Activated CD8-positive, alpha-beta memory T cell treated with anti-CD3 and anti-CD28 coated beads, Interleukin-2, amount 10 ng/mL, durations not matched to agents 7 days and 5 days (primary cell): Measurements from ENCODE around the gene SLC17A2. TPM values are rescaled to one million over a fixed set of nuclear protein-coding genes. Genes with fewer than 3 reads are reported as not detected.
A peak's percentile ranks its signal among the peaks of the same experiment; 100 is the strongest.

Experiments used
- ATAC-seq: fragments of 150-1000 bp; cut with Tn5 transposase; one replicate; pipeline ENCODE4 v1.10.0; 2021; ENCODE audit warnings: moderate library complexity
- CTCF ChIA-PET: fragments of 350-600 bp; sonication (Branson Sonifier 250); formaldehyde crosslinking; loops from one replicate; lab custom pipeline; 2021; ENCODE audit warnings: antibody characterized with exemption; lab: Charles Lee
- DNase-seq: peaks from one replicate; pipeline ENCODE4 v3.0.0-alpha.2; 2020
- H3K27ac Mint-ChIP-seq: one replicate; pipeline ENCODE4 v1.8.0; 2021; ENCODE audit warnings: mild to moderate bottlenecking, mixed read lengths
- H3K27me3 Mint-ChIP-seq: one replicate; pipeline ENCODE4 v1.8.0; 2021; ENCODE audit warnings: mixed read lengths
- H3K36me3 Mint-ChIP-seq: one replicate; pipeline ENCODE4 v1.8.0; 2021; ENCODE audit warnings: mild to moderate bottlenecking, mixed read lengths
- H3K4me1 Mint-ChIP-seq: one replicate; pipeline ENCODE4 v1.8.0; 2021; ENCODE audit warnings: mixed read lengths
- H3K4me3 Mint-ChIP-seq: one replicate; pipeline ENCODE4 v1.8.0; 2021; ENCODE audit warnings: mild to moderate bottlenecking, moderate library complexity, mixed read lengths
- H3K9me3 Mint-ChIP-seq: one replicate; pipeline ENCODE4 v1.8.0; 2022; ENCODE audit warnings: low read depth, mixed read lengths
- total RNA-seq, 2 experiments: library from RNA; stranded (reverse); gene quantifications; one replicate each; pipeline ENCODE4 v1.2.3, GENCODE V29; 2021

The SLC17A2 gene
- total RNA-seq, result not detected

DNA sequence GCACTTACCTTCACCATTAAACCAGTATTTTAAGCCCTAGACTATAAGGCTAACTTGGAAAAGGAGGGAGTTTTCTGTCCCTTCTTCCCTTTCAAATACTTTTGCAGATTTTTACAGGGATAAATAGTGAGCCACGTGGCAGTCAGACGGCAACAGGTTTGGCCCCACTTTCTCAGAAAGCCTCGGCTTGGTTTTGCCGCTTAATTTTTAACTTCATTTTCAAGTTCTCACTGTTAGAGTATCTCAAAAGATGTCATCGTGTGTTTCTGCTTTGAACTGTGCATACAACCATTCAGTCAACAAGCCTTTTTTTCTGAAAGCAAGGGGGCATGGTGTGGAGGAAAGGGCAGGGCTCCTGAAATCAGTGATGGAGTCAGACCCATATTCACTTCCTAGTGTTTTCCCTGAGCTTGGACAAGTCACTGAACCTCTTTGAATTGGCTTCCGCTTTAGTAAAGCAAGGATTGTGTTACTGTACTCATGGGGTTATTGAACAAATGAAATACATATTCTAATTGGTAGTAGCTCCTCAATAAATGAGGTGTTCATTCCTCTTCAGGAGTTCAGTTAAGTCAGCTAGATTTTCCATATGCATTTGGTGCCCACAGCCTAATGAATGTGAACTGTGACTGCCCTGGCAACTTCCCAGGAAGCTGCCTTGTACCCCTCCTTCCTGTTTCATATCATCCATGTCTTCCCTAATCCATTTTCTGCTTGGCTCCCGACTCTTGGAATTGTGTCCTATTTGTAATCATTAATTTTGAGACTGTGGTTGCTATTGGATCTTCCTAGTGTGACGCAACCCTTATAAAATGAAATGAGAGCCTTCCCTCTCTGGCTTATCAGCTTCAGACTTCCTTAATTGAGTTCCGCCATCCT is at the start of gene SLC17A2:
TSS of gene SLC17A2 (minus strand) at position 160 of the 879 bp plus-strand sequence. CDS start 4,895 bp downstream, outside the sequence.
- H3K36me3 Mint-ChIP-seq, result no peaks in the 10 kb centered on the region
- H3K4me3 Mint-ChIP-seq, result no peak within 1 kb of the TSS
- DNase-seq (no peak), ATAC-seq (no peak)
- CTCF ChIA-PET, result no interaction called here
- H3K27ac Mint-ChIP-seq, result no peak within 1 kb of the TSS
- H3K4me1 Mint-ChIP-seq, result peaks cover 2% of the 10 kb centered on the region
- peaks cover 4% of the 10 kb centered on the region for H3K27me3 Mint-ChIP-seq
- H3K9me3 Mint-ChIP-seq, result no peaks in the 10 kb centered on the region

DNA sequence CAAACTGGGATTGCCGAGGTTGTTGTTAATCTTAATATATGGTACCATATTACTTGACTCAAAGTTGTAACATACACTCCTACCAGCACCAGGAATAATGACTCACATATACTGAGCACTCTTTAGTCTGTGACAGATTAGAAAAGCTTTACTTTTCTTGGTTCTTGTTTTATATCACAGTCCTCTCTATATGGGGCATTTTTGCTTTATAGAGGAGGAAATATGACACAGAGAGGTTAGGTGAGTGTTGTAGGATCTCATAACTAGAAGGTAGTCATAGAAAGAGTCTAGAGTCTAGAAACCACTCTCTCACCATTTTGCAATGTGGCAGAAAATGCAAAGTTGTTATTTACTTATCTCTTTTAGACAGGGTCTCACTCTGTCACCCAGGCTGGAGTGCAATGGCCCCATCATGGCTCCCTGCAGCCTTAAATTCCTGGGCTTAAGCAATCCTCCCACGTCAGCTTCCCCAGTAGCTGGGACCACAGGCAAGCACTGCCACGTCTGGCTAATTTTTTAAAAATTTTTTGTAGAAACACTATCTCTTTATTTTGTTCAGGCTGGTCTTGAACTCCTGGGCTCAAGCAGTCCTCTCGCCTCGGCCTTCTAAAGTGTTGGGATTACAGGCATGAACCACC is 45.6 kb upstream of the SLC17A2 start:
- no peaks in the 10 kb centered on the region for H3K9me3 Mint-ChIP-seq
- CTCF ChIA-PET, result interaction anchor here (2.4 kb wide), 1 partner anchor 16 kb away, joined by 10 read pairs; no protein-coding TSS in a partner anchor
- no peak for DNase-seq
- no peaks in the 10 kb centered on the region for H3K27me3 Mint-ChIP-seq
- peak; percentile 42 for ATAC-seq
- H3K36me3 Mint-ChIP-seq, result peaks cover 76% of the 10 kb centered on the region
- no peak overlapping the region for H3K27ac Mint-ChIP-seq
- peaks cover 32% of the 10 kb centered on the region for H3K4me1 Mint-ChIP-seq
- H3K4me3 Mint-ChIP-seq, result no peak overlapping the region

- CTCF ChIA-PET, result interaction anchor here (1.0 to 10.6 kb wide), 2 partner anchors 18 to 29 kb away, joined by 3 to 62 read pairs; no protein-coding TSS in a partner anchor
- H3K9me3 Mint-ChIP-seq, result no peaks in the 10 kb centered on the region
- H3K27ac Mint-ChIP-seq, result no peak overlapping the region
- ATAC-seq (no peak), DNase-seq (no peak)
- peaks cover 82% of the 10 kb centered on the region for H3K36me3 Mint-ChIP-seq
- no peaks in the 10 kb centered on the region for H3K27me3 Mint-ChIP-seq
- no peak overlapping the region for H3K4me3 Mint-ChIP-seq
- H3K4me1 Mint-ChIP-seq, result peaks cover 38% of the 10 kb centered on the region
Measured at GRCh38 chr6:25973923-25974555, 43.5 kb upstream of the SLC17A2 start.

- CTCF ChIA-PET, result interaction anchor here (10.6 kb wide), 1 partner anchor 19 kb away, joined by 62 read pairs; no protein-coding TSS in a partner anchor
- no peak for ATAC-seq
- H3K4me1 Mint-ChIP-seq, result peaks cover 48% of the 10 kb centered on the region
Measured at GRCh38 chr6:25972902-25973301, 42.4 kb upstream of the SLC17A2 start.

DNA sequence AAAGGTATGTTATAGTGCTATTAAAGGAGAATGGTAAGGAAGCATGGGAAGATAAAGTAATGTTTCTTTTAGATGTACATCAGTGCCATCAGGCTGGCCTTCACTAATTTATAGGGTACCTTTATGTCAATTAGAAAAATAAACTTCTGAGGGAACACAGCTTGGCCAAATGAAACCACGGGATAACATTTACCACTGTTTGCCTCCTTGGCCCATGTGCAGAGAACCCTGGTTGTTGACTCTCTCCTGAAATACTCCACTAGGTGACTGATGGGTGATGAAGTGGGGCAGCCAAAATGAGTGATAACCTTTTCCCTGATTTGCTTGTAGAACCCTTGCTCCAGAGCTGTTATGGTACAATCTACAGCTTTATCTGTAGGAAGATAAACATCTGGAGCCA is 41.6 kb upstream of the SLC17A2 start:
- no peak overlapping the region for H3K4me3 Mint-ChIP-seq
- no peaks in the 10 kb centered on the region for H3K9me3 Mint-ChIP-seq
- ATAC-seq (no peak), DNase-seq (no peak)
- H3K36me3 Mint-ChIP-seq, result peaks cover 89% of the 10 kb centered on the region
- H3K27me3 Mint-ChIP-seq, result no peaks in the 10 kb centered on the region
- H3K27ac Mint-ChIP-seq, result peak overlapping the region; percentile 25
- CTCF ChIA-PET, result interaction anchor here (10.6 kb wide), 1 partner anchor 20 kb away, joined by 62 read pairs; no protein-coding TSS in a partner anchor
- H3K4me1 Mint-ChIP-seq, result peaks cover 54% of the 10 kb centered on the region

More at GRCh38 chr6:25972902-25973301, 42.4 kb upstream of the SLC17A2 start:
- no peak overlapping the region for H3K4me3 Mint-ChIP-seq
- no peak for DNase-seq
- no peaks in the 10 kb centered on the region for H3K9me3 Mint-ChIP-seq
- H3K27ac Mint-ChIP-seq, result no peak overlapping the region
- no peaks in the 10 kb centered on the region for H3K27me3 Mint-ChIP-seq
- H3K36me3 Mint-ChIP-seq, result peaks cover 89% of the 10 kb centered on the region

GRCh38 chr6:25971187-25971821 is 40.8 kb upstream of the SLC17A2 start:
- no peak overlapping the region for H3K4me3 Mint-ChIP-seq
- CTCF ChIA-PET, result interaction anchor here (10.6 kb wide), 1 partner anchor 21 kb away, joined by 62 read pairs; no protein-coding TSS in a partner anchor
- H3K27me3 Mint-ChIP-seq, result no peaks in the 10 kb centered on the region
- H3K4me1 Mint-ChIP-seq, result peaks cover 56% of the 10 kb centered on the region
- no peak for DNase-seq
- peak overlapping the region; percentile 25 for H3K27ac Mint-ChIP-seq
- H3K36me3 Mint-ChIP-seq, result peaks cover 89% of the 10 kb centered on the region
- ATAC-seq, result no peak
- no peaks in the 10 kb centered on the region for H3K9me3 Mint-ChIP-seq

DNA sequence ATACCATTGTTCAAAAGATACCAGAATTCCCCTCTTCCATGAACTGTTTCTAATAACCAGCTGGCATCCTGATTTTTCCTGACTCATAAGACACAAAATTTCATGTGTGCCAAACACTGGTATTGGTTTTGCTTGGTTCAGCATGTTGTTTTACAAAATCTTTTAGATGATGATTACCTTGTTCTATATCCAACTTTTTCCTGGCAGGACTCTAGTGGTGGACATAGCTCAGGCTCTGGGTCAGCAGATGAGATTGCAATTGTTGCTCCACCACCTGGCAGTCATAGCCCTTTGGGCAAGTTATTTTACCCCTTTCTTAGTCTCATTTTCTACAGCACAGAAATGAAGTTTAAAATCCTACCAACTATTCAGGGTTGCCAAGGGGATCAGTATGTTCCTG is 38.3 kb upstream of the SLC17A2 start:
- CTCF ChIA-PET, result interaction anchor here (1.1 to 10.6 kb wide), 2 partner anchors 8 to 24 kb away, joined by 4 to 62 read pairs; no protein-coding TSS in a partner anchor
- Mint-ChIP-seq H3K27me3 (no peaks in the 10 kb centered on the region), H3K9me3 (no peaks in the 10 kb centered on the region), H3K27ac (peak overlapping the region; percentile 8), H3K4me1 (peaks cover 68% of the 10 kb centered on the region), H3K36me3 (peaks cover 86% of the 10 kb centered on the region), H3K4me3 (no peak overlapping the region)
- ATAC-seq (no peak), DNase-seq (no peak)

DNA sequence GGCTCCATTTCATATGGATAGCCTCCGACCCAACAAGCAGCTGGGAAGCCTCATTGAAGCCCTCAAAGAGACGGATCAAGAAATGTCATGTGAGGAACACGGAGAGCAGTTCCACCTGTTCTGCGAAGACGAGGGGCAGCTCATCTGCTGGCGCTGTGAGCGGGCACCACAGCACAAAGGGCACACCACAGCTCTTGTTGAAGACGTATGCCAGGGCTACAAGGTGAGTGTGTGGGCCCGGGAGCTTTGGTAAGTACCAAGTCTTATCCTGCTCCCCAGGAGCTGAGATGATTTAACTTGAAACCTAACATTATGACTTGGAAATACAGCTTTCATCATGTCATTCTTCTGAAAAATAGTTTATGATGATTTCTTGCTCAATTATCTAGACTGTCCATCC is 36.2 kb upstream of the SLC17A2 start:
- Mint-ChIP-seq H3K4me3 (peak overlapping the region; percentile 63), H3K36me3 (peaks cover 76% of the 10 kb centered on the region), H3K27me3 (no peaks in the 10 kb centered on the region), H3K27ac (peak overlapping the region; percentile 52), H3K9me3 (no peaks in the 10 kb centered on the region), H3K4me1 (peaks cover 69% of the 10 kb centered on the region)
- ATAC-seq (no peak), DNase-seq (no peak)
- CTCF ChIA-PET, result interaction anchor here (0.8 to 10.6 kb wide), 3 partner anchors 15 to 36 kb away, joined by 3 to 62 read pairs (median 5); no protein-coding TSS in a partner anchor

- ATAC-seq (no peak), DNase-seq (no peak)
- CTCF ChIA-PET, result interaction anchor here (1.3 to 10.6 kb wide), 4 partner anchors 9 to 52 kb away, joined by 3 to 62 read pairs (median 4); a partner anchor contains a TSS
- no peaks in the 10 kb centered on the region for H3K27me3 Mint-ChIP-seq
- H3K27ac Mint-ChIP-seq, result no peak overlapping the region
- peaks cover 74% of the 10 kb centered on the region for H3K4me1 Mint-ChIP-seq
- peak overlapping the region; percentile 96 for H3K4me3 Mint-ChIP-seq
- H3K9me3 Mint-ChIP-seq, result peaks cover 3% of the 10 kb centered on the region
- H3K36me3 Mint-ChIP-seq, result peaks cover 66% of the 10 kb centered on the region
Measured at GRCh38 chr6:25965058-25965457, 34.6 kb upstream of the SLC17A2 start.

- CTCF ChIA-PET, result interaction anchor here (0.9 to 2.4 kb wide), 3 partner anchors 26 to 57 kb away, joined by 3 to 16 read pairs (median 5); a partner anchor contains a TSS
- H3K9me3 Mint-ChIP-seq, result peaks cover 8% of the 10 kb centered on the region
- peak overlapping the region; percentile 99 for H3K27ac Mint-ChIP-seq
- peaks cover 80% of the 10 kb centered on the region for H3K4me1 Mint-ChIP-seq
- no peaks in the 10 kb centered on the region for H3K27me3 Mint-ChIP-seq
- ATAC-seq, result no peak
- peaks cover 68% of the 10 kb centered on the region for H3K36me3 Mint-ChIP-seq
- H3K4me3 Mint-ChIP-seq, result peak overlapping the region; percentile 96
- no peak for DNase-seq
Measured at GRCh38 chr6:25963426-25964123, 33.1 kb upstream of the SLC17A2 start.

- DNase-seq (peak; percentile 90), ATAC-seq (peak; percentile 90)
- peak within 1 kb of the TSS; percentile 99 for H3K27ac Mint-ChIP-seq
- H3K36me3 Mint-ChIP-seq, result peaks cover 64% of the 10 kb centered on the region
- H3K27me3 Mint-ChIP-seq, result no peaks in the 10 kb centered on the region
- H3K9me3 Mint-ChIP-seq, result peaks cover 11% of the 10 kb centered on the region
- H3K4me1 Mint-ChIP-seq, result peaks cover 75% of the 10 kb centered on the region
- CTCF ChIA-PET, result interaction anchor here (0.6 to 2.8 kb wide), 9 partner anchors 7 to 244 kb away, joined by 3 to 16 read pairs (median 5); a partner anchor contains a TSS
- peak within 1 kb of the TSS; percentile 96 for H3K4me3 Mint-ChIP-seq
Measured at GRCh38 chr6:25962149-25963127, 31.9 kb upstream of the SLC17A2 start, which contains the start of gene TRIM38. Gene TRIM38, plus strand, starts transcription at chr6:25962802. Its CDS starts 3,721 bp downstream, at chr6:25966523.
